NOMO-1 treated with DMSO at 0.1 percent for 48 hours (cell line): Measurements from ENCODE around the gene CFAP97D2.
A peak's percentile ranks its signal among the peaks of the same experiment; 100 is the strongest.
"Not testable (repeated sequence)": the region's sequence is repeated elsewhere in the genome, so short reads cannot be mapped to it uniquely, and the experiment has no call there.

Source experiments
- DNase-seq: peaks from one replicate; lab custom pipeline; 2025; ENCODE audit not compliant: unreplicated experiment; lab: John Stamatoyannopoulos, UW

Gene CFAP97D2

DNA sequence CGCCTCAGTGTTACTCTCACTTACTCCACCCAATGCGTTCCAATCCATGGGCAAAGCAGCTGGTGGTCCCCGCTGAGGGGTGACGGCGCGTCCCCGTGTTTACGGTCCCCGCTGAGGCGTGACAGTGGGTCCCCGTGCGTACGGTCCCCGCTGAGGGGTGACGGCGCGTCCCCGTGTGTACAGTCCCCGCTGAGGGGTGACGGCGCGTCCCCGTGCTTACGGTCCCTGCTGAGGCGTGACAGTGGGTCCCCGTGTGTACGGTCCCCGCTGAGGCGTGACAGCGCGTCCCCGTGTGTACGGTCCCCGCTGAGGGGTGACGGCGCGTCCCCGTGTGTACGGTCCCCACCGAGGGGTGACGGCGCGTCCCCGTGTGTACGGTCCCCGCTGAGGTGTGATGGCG lies 19.5 kb downstream of the CFAP97D2 start:
- DNase-seq: no peak

DNA sequence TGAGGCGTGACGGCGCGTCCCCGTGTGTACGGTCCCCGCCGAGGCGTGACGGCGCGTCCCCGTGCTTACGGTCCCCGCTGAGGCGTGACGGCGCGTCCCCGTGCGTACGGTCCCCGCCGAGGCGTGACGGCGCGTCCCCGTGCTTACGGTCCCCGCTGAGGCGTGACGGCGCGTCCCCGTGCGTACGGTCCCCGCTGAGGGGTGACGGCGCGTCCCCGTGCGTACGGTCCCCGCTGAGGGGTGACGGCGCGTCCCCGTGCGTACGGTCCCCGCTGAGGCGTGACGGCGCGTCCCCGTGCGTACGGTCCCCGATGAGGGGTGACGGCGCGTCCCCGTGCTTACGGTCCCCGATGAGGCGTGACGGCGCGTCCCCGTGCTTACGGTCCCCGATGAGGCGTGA lies 20.5 kb downstream of the CFAP97D2 start:
- DNase-seq: not testable (repeated sequence)

DNA sequence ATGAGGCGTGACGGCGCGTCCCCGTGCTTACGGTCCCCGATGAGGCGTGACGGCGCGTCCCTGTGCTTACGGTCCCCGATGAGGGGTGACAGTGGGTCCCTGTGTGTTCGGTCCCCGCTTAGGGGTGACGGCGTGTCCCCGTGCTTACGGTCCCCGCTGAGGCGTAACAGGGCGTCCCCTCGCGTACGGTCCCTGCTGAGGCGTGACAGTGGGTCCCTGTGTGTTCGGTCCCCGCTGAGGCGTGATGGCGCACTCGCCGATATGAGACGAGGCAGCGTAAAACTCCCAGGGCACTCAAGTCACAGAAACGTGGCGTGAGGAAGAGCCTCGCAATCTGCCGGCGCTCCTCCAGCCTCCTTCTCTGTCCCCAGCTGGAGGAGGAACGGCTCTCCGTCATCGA lies 20.9 kb downstream of the CFAP97D2 start:
- no peak for DNase-seq

DNA sequence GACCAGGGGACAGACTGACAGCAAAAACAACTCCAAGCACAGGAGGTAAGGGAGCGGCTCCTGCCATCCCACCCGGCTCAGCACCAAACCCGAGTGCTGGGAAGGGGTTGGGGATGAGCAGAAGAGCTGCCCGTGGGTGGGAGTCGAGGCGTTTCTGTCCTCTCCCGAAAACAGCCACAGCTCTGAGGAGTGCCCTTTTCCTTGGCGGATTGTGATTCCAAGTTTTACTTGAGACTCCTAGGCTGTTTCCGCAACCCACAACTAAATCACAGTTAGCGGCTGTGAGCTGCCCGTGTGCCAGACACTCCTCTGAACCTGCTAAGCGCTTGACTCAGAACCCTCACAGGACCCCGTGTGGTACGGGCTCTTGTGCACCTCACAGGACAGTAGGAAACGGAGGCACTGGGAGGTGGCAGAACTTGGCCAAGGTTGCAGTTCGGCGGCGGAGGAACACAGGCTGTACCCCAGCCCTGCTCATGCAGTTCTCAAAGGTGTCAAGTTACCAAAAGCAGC lies 21.4 kb downstream of the CFAP97D2 start:
- no peak for DNase-seq

DNA sequence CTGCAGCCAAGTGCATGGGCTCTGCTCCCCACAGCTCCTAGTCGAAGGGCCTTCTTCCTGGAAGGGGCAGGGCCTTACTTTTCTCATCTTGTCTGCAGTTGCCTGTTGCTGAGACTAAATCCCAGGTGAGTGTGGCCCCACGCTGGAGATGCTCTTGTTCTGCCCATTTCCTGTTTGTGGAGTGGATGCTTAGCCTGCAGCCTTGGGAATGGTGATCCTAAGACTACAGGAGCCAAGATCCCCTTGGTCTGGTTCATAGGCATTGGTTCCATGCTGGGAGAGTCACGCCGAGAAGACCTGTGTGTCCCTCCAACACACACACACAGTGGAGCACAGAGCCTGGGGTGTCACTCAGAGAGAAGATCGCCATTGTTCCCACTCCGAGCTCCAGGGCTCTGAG lies 23.5 kb downstream of the CFAP97D2 start:
- no peak for DNase-seq

DNA sequence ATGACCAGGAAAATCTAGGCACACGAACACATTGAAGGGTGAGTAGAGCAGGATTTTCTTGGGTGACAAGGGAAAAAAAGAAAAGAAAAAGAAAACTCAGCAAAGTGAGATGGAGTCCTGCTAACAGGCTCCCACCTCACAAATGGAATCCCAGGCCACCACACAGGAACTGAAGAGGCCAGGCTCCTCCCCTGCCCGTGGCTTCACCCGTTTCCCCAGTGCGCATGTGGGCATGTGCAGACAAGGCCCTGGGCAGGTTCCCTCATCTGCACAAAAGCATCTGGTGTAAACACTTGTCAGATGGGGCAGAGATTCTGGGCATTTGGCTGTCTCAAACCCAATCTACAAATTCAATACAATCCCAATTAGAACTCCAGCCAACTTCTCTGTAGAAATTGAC lies 24.5 kb downstream of the CFAP97D2 start:
- DNase-seq: no peak

DNA sequence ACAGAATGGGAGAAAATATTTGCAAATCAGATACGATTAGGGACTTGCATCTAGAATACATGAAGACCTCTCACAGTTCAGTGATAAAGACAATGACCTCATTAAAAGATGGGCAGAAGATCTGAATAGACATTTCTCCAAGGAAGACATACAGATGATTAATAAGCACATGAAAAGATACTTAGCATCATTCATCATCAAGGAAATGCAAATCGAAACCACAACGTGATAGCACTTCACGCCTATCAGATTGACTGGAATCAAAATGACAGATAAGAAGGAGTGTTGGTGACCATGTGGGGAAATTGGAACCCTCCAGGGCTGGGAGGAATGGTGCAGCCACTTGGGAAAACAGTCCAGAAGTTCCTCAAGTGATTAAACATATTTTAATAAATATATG lies 25.8 kb downstream of the CFAP97D2 start:
- DNase-seq: no peak

DNA sequence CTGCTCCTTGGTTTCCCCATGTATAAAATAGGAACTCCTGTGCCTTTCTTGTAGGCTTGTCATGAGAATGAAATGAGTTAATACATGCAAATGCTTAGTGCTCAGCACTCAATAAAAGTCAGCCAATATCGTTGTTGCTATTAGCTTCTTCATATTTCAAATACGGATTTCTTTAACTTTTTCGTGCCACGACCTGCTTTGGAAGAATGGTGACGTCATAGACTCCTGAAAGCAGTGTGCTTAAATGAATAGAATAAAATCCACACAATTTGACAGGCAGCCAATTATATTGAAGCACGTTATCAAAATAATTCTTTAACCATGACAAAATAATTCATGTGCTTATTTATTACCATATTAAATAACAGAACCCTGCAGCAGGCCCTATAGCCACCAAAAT lies 29.1 kb downstream of the CFAP97D2 start:
- no peak for DNase-seq

DNA sequence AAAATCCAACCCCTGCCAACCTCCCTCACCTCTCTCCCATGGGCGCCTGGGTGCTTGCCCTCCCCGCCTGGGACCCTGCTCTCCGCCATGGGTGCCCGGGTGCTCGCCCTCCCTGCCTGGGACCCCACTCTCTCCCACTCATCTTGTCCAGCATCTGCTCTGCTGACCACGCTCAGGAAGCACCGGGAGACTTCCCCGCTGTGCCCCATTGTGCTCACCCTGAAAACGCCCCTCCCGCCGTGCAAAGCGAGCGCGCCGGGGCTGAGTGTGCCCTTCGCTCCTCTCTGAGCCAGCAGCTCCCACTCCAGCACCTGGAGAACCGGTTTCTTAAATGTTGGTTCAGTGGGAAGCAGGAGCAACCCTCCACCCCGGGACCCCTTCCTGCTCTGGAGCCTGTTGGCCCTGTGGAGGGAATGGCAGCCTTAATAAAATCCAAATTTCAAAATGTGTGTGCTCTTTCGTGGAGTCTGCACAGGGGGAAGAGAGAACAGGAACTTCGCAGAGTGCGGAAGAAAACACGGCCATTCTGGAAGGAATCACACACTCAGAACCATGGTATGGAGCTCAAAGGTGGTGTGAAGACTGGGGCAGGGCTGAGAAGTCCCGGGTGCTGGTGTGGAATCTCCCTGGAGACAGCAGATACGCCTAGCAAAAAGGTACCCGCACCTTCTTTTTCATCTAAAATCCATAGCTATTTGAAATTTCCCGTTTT lies 32.5 kb downstream of the CFAP97D2 start:
- no peak for DNase-seq

DNA sequence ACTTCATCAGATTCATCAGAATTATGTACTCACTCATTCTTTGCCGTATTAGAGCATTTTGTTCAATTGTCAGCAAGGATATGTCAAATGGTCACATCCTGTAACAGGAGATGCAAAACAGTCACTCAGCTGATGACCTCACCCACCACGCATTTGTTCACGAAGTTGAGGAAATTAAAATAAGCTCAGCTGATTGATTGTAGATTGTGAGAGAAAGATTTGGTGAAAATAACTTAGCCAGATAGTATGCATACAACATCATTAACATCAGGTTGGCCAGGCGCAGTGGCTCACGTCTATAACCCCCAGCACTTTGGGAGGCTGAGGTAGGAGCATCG lies 33.1 kb downstream of the CFAP97D2 start:
- no peak for DNase-seq

DNA sequence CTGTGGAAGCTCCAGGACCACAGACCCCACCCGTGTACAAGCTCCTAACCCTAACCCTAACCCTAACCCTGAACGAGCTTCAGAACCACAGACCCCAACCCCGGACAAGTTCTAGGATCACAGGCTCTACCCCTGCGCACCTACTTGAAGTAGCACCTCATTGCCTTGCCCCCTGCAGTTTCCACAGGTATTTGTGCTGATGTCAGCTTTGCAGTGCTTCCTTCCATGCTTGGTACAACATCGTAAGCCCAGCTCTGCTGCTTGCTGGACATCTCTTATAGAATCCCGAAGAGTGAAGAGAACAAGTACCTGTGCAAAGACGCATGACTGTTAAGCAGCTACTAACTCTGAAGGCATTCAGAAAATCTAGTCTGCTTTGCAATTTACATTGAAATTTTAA lies 34.9 kb downstream of the CFAP97D2 start:
- DNase-seq: no peak

DNA sequence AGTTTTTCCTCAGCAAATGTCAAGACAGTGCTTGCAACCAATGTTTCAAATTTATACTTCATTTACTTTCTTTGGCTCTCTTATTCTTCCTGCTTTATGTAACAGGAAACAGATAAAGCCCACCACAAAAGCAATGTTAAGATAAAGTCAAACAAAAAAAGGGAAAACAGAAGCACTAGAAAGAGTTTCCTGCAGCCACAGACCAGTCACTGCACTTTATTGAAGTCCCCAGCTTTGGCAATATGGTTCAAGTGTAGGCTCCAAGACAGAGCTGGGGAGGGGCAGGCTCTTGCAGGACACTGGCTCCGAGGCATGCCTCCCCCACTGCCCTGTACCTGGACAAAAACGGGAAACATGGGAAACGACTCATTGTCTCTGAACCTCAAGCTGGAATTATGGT lies 40.3 kb downstream of the CFAP97D2 start:
- no peak for DNase-seq

DNA sequence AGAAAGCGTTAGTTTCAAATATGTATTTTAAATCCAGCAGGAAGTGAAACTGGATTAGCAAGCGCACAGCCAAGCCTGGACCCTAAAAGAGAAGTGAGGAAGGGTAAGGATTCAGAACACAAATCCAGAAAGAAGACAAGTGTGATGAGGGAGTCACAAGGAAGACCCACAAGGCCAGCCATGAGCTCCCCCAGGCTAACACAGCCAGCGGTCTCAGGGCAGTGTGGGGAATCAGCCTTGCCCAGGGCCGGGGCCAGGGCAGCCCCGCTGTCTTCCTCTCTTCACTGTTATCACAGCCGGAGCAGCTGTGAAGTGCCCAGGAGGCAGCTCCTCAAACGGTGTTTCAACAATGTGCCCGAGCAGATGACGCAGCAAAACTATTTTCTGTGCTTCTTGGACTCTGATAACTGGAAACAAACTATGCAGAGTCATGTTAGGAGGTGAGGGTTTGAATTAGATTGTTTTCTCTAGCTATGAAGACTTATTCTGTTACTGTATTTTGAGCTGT lies 43.5 kb downstream of the CFAP97D2 start:
- peak; percentile 90 for DNase-seq

DNA sequence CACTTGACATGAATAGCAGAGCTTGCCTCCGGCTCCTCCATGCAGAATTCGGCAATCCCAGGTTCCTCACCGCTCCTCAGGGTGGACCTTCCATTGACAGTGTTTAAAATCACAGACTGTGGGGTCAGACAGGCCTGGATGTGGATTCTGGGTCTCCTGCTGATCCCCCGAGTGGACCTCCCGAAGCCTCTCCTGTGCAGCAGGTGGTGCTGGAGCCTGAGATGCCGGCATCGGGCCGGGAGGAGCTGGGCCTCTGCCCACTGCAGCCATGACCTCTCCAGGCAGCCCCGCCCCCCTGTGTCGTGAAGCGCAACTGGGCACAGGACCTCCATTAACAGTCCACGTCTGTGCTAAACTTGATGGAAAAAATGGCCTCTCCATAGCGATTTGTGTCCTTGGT lies 45.1 kb downstream of the CFAP97D2 start:
- no peak for DNase-seq

DNA sequence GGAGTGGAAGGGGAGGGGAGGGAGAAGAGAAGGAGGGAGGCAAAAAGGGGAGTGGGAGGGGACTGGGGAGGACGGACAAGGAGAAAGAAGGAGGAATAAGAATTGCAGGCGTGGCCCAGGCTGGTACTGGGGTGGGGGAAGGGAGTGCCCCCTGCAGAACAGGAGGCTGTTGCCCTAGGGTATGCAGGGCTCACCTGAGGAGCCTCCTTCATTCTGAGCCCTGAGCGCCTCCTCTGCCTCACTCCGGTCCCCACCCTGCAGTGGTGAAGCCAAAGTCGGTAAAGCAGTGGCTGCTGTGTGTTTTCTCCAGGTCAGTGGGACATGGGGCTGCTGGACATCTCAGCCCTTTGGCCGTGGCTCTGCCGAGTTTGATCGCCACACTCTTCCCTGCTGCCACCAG lies 46.6 kb downstream of the CFAP97D2 start:
- DNase-seq: no peak

DNA sequence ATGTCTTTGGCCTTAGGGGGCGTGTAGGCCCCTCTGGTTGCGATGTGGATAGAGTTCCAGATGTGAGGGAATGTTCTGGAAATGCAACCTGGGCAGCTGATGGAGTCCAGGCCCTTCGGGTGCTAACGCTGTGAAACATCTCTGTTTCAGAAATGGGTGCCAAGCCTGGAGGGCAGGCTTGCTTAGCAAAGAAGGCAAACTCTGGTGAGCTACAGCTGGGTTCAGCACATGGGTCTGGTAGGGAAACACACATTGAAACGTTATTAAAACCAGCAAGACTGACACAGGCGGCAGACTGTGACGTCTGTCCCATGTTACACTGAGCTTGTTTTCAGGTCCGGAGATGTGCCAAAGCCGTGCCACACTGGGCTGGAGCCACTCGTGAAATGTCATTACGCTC lies 47.0 kb downstream of the CFAP97D2 start:
- no peak for DNase-seq

DNA sequence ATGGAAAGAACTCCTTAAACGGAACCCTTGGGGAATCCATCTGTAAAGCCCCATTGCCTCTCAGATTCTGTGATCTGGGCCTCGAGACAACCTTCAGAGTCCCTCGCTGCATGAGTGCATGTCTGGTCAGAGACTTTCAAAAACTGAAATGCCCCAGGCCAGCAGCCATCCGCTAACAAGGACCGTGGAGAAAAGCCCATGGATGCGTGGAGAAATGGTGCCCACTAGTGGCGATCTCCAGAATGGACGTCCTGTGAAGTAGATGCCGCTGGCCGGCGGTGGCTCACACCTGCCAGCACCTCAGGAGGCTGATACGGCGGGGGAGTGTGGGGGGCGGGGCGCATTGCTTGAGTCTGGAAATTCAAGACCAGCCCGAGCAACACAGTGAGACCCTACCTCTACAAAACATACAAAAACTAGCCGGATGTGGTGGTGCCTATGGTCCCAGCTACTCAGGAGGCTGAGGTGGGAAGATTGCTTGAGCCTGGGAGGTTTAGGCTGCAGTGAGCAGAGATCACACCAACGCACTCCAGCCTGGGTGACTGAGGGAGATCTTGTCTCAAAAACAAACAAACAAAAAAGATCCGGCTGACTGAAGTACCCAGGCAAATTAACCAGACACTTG lies 47.8 kb downstream of the CFAP97D2 start:
- DNase-seq: peak; percentile 63

DNA sequence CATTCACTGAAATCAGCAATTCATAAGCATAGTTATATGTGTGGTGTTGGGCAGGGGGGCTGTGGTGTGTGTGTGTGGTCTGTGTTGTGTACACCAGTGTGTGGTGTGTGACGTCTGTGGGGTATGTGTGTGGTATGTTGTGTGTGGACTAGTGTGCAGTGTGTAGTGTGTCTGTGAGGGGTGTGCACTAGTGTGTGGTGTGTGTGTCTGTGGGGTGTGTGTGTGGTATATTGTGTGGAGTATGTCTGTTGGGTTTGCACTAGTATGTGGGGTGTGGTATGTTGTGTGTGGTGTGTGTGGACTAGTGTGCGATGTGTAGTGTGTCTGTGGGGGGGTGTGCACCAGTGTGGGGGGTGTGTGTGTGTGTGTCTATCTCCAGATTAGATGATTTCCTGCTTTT lies 48.5 kb downstream of the CFAP97D2 start:
- no peak for DNase-seq

DNA sequence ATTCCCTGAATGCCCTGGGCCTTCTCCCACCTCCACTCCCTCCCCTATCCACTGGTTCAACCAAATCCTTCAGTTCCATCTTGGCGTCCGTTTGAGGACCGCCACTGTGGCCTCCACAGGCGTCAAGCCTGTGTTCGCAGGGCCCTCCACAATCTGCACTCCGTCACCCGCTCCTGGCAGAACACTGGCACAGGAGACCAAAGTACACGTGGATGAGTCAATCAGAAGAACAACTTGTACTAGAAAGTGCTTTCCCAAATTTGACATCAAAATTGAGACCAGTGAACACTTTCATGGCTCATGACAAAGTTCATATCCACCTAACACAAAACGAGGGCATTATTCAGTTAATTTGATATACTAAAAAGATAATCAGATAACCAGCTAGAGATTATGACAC lies 49.1 kb downstream of the CFAP97D2 start:
- no peak for DNase-seq

DNA sequence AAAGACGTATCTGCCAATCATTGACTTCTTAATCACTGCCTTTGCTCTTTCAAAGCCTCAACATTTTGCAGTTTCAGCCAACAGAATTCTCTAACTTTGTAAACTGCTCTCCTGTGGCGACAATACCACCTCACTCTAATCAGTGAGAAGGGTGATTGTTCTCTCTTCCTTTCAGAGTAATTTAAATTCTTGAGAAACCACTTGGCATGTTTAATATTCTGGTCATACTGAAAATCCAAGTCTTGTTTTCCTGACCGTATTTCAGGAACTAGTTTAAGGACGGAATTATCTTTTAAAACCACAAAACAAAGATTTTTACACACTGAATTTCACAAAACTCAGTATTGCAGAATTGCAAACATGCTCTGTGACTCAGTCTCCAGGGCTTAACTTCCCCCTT lies 50.4 kb downstream of the CFAP97D2 start:
- peak; percentile 43 for DNase-seq

DNA sequence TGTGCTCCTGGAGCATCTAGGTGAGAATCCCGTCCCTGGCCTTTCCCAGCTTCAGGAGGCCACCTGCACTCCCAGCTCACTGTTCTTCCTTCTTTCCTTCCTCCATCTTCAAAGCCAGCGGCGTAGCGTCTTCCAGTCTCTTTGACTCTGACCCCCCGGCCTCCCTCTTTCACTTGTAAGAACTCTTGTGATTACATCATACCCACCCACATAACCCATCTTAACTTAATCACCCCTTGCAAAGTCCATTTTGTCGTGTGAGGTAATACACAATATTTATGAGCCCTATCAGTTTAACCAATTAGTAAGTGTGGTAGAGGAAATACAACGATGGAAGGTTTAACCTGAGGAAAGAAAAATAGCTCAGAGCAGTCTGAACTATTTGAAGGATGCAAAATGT lies 51.1 kb downstream of the CFAP97D2 start:
- peak; percentile 87 for DNase-seq

DNA sequence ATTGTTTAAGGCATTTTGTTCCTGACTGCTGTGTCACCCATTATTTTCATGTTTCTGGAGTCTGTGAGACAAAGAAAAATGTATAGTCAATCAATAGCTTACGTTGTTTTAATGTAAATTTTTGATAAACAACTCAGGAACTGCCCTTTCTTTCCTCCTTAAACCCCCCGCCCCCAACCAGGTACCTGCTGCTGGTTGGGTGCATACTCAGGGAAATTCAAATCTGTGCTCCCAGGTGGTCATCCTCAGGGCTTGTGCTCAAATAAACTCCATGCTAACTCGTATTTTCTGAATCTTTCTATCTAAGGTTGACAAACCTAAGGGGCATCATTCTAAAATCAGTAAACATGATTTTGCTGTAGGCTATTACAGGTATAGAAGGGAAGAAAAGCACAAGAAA lies 51.5 kb downstream of the CFAP97D2 start:
- no peak for DNase-seq

DNA sequence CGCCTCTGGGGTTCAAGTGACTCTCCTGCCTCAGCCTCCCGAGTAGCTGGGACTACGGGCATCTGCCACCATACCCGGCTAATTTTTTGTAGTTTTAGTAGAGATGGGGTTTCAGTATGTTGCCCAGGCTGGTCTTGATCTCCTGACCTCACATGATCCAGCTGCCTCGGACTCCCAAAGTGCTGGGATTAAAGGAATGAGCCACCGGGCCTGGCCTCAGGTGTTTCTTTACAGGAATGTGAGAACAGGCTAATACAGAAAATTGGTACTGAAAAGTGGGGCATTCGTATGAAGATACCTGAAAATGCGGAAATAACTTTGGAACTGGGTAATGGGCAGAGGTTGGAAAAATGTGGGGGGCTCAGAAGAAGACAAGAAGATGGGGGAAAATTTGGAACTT lies 52.8 kb downstream of the CFAP97D2 start:
- DNase-seq: no peak
